ENCODE measurements around the gene CCDC78. TPM values are rescaled to one million over a fixed set of nuclear protein-coding genes. Genes with fewer than 3 reads are reported as not detected.

Gene CCDC78
- total and polyA plus RNA-seq, 2 of the 13 experiments (the other 11 are each of a cell fraction or from before 2014, with no cell fraction given), result 0.53 to 1.5 TPM

DNA sequence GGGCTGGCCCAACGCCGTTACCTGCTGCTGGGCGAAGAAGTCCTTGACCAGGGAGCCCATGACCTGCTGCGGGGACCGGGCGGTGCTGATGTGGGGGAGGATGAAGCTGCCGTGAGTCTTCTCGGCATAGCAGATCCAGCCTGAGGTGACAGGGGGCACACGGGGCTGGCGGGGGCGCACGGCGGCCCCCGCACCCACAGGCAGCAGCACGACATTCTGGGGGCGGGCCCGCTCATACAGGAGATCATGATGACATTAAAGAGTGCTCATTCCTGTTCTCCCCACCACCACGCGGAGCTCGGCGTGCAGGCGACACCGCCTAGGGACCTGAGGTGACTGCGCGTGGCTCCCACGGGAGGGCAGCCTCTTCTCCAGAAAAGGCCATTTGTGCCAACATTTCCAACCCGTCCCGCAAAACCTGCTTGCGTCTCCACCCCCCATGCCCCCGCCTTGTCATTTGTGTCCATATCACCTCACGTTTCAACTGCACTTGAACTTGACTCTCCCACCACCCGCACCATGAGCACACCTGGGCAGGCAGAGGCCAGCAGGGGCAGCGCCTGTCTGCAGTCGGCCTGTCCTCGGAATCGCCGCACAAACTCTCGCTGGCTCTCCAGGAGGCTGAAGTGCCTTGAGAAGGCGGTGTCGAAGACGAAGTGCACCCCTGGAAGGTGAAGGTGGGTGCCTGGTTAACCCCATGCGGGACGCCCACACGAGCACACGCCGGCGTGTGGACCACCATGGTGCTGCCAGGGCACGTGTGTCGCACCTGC is 8.2 kb upstream of the CCDC78 start:
- 96% methylated on average over 41 of the region's 49 CpGs for WGBS (ENCODE audit: low lambda C conversion rate)
- FAIRE-seq (no peak), ATAC-seq (no peak), DNase-seq (ENCODE audit: low spot score) (no peak)
- Histone ChIP-seq H4K20me1 (ENCODE audit: insufficient read depth, low read length) (0 out of 2 replicates have a peak, but pooled peaks cover 2% of the 10 kb centered on the region), H3K27me3 (ENCODE audit: control insufficient read depth in 1 of 2, insufficient read depth in 2 of 2, low read length in 2 of 2) (no peaks in the 10 kb centered on the region), H3K36me3 (replicated peaks in 1 of 2; ENCODE audit: control insufficient read depth in 1 of 2, insufficient read depth in 2 of 2, low read length in 2 of 2) (peaks cover 3 to 25% of the 10 kb centered on the region in 2 experiments; a peak in 2 of 5 replicates), H2AFZ (ENCODE audit: low read length) (no peak overlapping the region), H3K9me3 (ENCODE audit: low read length) (no peaks in the 10 kb centered on the region), H3K4me1 (ENCODE audit: insufficient read depth, low read length) (peaks cover 4% of the 10 kb centered on the region), H3K79me2 (ENCODE audit: insufficient read depth, low read length) (no peaks in the 10 kb centered on the region), H3K4me2 (ENCODE audit: low read depth, low read length) (no peak overlapping the region), H3K9ac (ENCODE audit: insufficient read depth, low read depth, low read length) (no peak overlapping the region), H3K27ac (ENCODE audit: extremely low read length, insufficient read depth, low read length) (no peak overlapping the region), H3K4me3 (replicated peaks in 1 of 3; ENCODE audit: insufficient read depth in 1 of 3, low read depth in 2 of 3, low read length in 3 of 3) (no peak overlapping the region)
- no TSS peak for BruUV-seq (replicated peaks)
- ChIA-PET CTCF (ENCODE audit: low intra/inter-chr PET ratio, low total read pairs) (interaction anchor here (2.7 kb wide), 1 partner anchor 22 kb away, joined by 19 read pairs; no protein-coding TSS in a partner anchor), POLR2A (interaction anchor here (2.2 kb wide), 1 partner anchor 13 kb away, joined by 7 read pairs; the partner anchor contains the start of gene ANTKMT)
- intact Hi-C loops (cut with micrococcal nuclease; ENCODE audit: unreplicated experiment) (no loop called here), in situ Hi-C loops (cut with HindIII; ENCODE audit: extremely low pct_ligation_motif_present, low pct_unique_long_range_greater_than_20kb) (no loop called here)
- TF ChIP-seq MBNL3 (CRISPR knock-in tag; conservative IDR thresholded peaks at IDR 0.05) (no peak), HNRNPH1 (optimal IDR thresholded peaks at IDR 0.05; ENCODE audit: low read depth, low read length) (no peak), ZNF564 (CRISPR knock-in tag; IDR thresholded peaks at IDR 0.05) (no peak), SP2 (CRISPR knock-in tag; IDR thresholded peaks at IDR 0.05) (no peak), ZNF605 (CRISPR knock-in tag; IDR thresholded peaks at IDR 0.05) (no peak), CENPX (CRISPR knock-in tag; IDR thresholded peaks at IDR 0.05) (no peak), ZSCAN20 (CRISPR knock-in tag; IDR thresholded peaks at IDR 0.05; ENCODE audit: borderline replicate concordance) (no peak), ZNF431 (CRISPR knock-in tag; IDR thresholded peaks at IDR 0.05; ENCODE audit: borderline replicate concordance, low read depth) (no peak), ZC3H13 (CRISPR knock-in tag; IDR thresholded peaks at IDR 0.05) (no peak), TGIF2 (CRISPR knock-in tag; IDR thresholded peaks at IDR 0.05) (no peak), ZNF747 (CRISPR knock-in tag; IDR thresholded peaks at IDR 0.05; ENCODE audit: borderline replicate concordance) (no peak), ZNF230 (CRISPR knock-in tag; IDR thresholded peaks at IDR 0.05) (no peak)
- TF ChIP-seq, protein P1, sequence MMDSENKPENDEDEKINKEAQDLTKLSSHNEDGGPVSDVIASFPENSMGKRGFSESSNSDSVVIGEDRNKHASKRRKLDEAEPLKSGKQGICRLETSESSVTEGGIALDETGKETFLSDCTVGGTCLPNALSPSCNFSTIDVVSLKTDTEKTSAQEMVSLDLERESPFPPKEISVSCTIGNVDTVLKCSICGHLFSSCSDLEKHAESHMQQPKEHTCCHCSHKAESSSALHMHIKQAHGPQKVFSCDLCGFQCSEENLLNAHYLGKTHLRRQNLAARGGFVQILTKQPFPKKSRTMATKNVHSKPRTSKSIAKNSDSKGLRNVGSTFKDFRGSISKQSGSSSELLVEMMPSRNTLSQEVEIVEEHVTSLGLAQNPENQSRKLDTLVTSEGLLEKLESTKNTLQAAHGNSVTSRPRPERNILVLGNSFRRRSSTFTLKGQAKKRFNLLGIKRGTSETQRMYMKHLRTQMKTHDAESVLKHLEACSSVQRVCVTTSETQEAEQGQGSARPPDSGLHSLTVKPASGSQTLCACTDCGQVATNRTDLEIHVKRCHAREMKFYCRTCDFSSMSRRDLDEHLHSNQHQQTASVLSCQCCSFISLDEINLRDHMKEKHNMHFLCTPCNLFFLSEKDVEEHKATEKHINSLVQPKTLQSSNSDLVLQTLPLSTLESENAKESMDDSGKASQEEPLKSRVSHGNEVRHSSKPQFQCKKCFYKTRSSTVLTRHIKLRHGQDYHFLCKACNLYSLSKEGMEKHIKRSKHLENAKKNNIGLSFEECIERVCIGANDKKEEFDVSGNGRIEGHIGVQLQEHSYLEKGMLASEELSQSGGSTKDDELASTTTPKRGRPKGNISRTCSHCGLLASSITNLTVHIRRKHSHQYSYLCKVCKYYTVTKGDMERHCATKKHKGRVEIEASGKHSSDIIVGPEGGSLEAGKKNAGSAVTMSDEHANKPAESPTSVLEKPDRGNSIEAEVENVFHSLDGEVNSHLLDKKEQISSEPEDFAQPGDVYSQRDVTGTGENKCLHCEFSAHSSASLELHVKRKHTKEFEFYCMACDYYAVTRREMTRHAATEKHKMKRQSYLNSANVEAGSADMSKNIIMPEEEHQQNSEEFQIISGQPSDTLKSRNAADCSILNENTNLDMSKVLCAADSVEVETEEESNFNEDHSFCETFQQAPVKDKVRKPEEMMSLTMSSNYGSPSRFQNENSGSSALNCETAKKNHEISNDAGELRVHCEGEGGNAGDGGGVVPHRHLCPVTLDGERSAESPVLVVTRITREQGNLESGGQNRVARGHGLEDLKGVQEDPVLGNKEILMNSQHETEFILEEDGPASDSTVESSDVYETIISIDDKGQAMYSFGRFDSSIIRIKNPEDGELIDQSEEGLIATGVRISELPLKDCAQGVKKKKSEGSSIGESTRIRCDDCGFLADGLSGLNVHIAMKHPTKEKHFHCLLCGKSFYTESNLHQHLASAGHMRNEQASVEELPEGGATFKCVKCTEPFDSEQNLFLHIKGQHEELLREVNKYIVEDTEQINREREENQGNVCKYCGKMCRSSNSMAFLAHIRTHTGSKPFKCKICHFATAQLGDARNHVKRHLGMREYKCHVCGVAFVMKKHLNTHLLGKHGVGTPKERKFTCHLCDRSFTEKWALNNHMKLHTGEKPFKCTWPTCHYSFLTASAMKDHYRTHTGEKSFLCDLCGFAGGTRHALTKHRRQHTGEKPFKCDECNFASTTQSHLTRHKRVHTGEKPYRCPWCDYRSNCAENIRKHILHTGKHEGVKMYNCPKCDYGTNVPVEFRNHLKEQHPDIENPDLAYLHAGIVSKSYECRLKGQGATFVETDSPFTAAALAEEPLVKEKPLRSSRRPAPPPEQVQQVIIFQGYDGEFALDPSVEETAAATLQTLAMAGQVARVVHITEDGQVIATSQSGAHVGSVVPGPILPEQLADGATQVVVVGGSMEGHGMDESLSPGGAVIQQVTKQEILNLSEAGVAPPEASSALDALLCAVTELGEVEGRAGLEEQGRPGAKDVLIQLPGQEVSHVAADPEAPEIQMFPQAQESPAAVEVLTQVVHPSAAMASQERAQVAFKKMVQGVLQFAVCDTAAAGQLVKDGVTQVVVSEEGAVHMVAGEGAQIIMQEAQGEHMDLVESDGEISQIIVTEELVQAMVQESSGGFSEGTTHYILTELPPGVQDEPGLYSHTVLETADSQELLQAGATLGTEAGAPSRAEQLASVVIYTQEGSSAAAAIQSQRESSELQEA (CRISPR knock-in tag; IDR thresholded peaks at IDR 0.05; ENCODE audit: not compliant biosample characterization), result no peak
